Nephron (organoid): Measurements from ENCODE around the gene PLSCR3.

Experiments
- H3K27ac Mint-ChIP-seq, 3 experiments: 2 replicates each; pipeline ENCODE4 v1.8.0; 2020; ENCODE audit warnings: mixed read lengths in 3 of 3, mild to moderate bottlenecking in 2 of 3, moderate library complexity in 1 of 3
- H3K27me3 Mint-ChIP-seq: 2 replicates; pipeline ENCODE4 v1.8.0; 2021; ENCODE audit warnings: low read depth, mild to moderate bottlenecking, moderate library complexity, mixed read lengths
- H3K36me3 Mint-ChIP-seq: 2 replicates; pipeline ENCODE4 v1.8.0; 2020; ENCODE audit warnings: low read depth, mixed read lengths
- H3K4me1 Mint-ChIP-seq: 2 replicates; pipeline ENCODE4 v1.8.0; 2020; ENCODE audit warnings: mixed read lengths
- H3K4me3 Mint-ChIP-seq, 3 experiments: 2 replicates each; pipeline ENCODE4 v1.8.0; 2020; ENCODE audit warnings: mild to moderate bottlenecking in 3 of 3, mixed read lengths in 3 of 3, moderate library complexity in 2 of 3
- H3K9me3 Mint-ChIP-seq: 2 replicates; pipeline ENCODE4 v1.8.0; 2020; ENCODE audit warnings: mixed read lengths
- CTCF ChIP-seq, 3 experiments: fragments of 200-600 bp; sonication (generic); IDR thresholded peaks; one replicate each; pipeline ENCODE4 v1.5.0; 2021; ENCODE audit warnings: antibody characterized with exemption in 3 of 3; ENCODE audit not compliant: unreplicated experiment in 3 of 3

The PLSCR3 gene

GRCh38 chr17:7428557-7428956 is 34.2 kb upstream of the PLSCR3 start, which contains the start of gene SPEM3:
Gene SPEM3 (plus strand): TSS chr17:7428857. CDS start chr17:7428903, 46 bp downstream.
- Mint-ChIP-seq H3K4me1 (peaks cover 4% of the 10 kb centered on the region), H3K36me3 (no peaks in the 10 kb centered on the region), H3K9me3 (no peaks in the 10 kb centered on the region), H3K27ac (no peak within 1 kb of the TSS), H3K27me3 (peaks cover 9% of the 10 kb centered on the region), H3K4me3 (no peak within 1 kb of the TSS)
- TF ChIP-seq CTCF (IDR thresholded peaks at IDR 0.05; ENCODE audit: unreplicated experiment in 3 of 3) = no peak

- Mint-ChIP-seq H3K36me3 (no peaks in the 10 kb centered on the region), H3K9me3 (no peaks in the 10 kb centered on the region)
- no peak for TF ChIP-seq CTCF (IDR thresholded peaks at IDR 0.05; ENCODE audit: unreplicated experiment in 3 of 3)
These were observed 33.2 kb upstream of the PLSCR3 start for GRCh38 chr17:7427549-7427948.

GRCh38 chr17:7426896-7427489 is 32.7 kb upstream of the PLSCR3 start:
- Mint-ChIP-seq H3K4me3 (no peak overlapping the region), H3K4me1 (peaks cover 6% of the 10 kb centered on the region), H3K27ac (no peak overlapping the region), H3K9me3 (no peaks in the 10 kb centered on the region), H3K36me3 (no peaks in the 10 kb centered on the region), H3K27me3 (peaks cover 9% of the 10 kb centered on the region)
- TF ChIP-seq CTCF (IDR thresholded peaks at IDR 0.05; ENCODE audit: unreplicated experiment in 3 of 3) = no peak

More at GRCh38 chr17:7427549-7427948, 33.2 kb upstream of the PLSCR3 start:
- Mint-ChIP-seq H3K4me1 (peaks cover 6% of the 10 kb centered on the region), H3K4me3 (no peak overlapping the region), H3K27me3 (peaks cover 9% of the 10 kb centered on the region), H3K27ac (no peak overlapping the region)

- Mint-ChIP-seq H3K9me3 (no peaks in the 10 kb centered on the region), H3K27me3 (peaks cover 9% of the 10 kb centered on the region), H3K36me3 (no peaks in the 10 kb centered on the region), H3K4me1 (peaks cover 6% of the 10 kb centered on the region), H3K27ac (no peak overlapping the region), H3K4me3 (no peak overlapping the region)
- no peak for TF ChIP-seq CTCF (IDR thresholded peaks at IDR 0.05; ENCODE audit: unreplicated experiment in 3 of 3)
These were observed 32.0 kb upstream of the PLSCR3 start for GRCh38 chr17:7426203-7426863.

GRCh38 chr17:7425756-7426155 is 31.4 kb upstream of the PLSCR3 start:
- no peak overlapping the region for H3K4me3 Mint-ChIP-seq
- peaks cover 8% of the 10 kb centered on the region for H3K27me3 Mint-ChIP-seq
- H3K36me3 Mint-ChIP-seq = no peaks in the 10 kb centered on the region
- H3K9me3 Mint-ChIP-seq = no peaks in the 10 kb centered on the region
- H3K27ac Mint-ChIP-seq = no peak overlapping the region
- H3K4me1 Mint-ChIP-seq = peaks cover 6% of the 10 kb centered on the region
- TF ChIP-seq CTCF (IDR thresholded peaks at IDR 0.05; ENCODE audit: unreplicated experiment in 3 of 3) = no peak

- TF ChIP-seq CTCF (IDR thresholded peaks at IDR 0.05; ENCODE audit: unreplicated experiment in 3 of 3) = no peak
- no peaks in the 10 kb centered on the region for H3K36me3 Mint-ChIP-seq
- no peak within 1 kb of the TSS for H3K4me3 Mint-ChIP-seq
- peaks cover 4% of the 10 kb centered on the region for H3K27me3 Mint-ChIP-seq
- H3K9me3 Mint-ChIP-seq = no peaks in the 10 kb centered on the region
- H3K4me1 Mint-ChIP-seq = peaks cover 6% of the 10 kb centered on the region
- no peak within 1 kb of the TSS for H3K27ac Mint-ChIP-seq
These were observed 31.0 kb upstream of the PLSCR3 start, which contains the start of gene SPEM2 for GRCh38 chr17:7425316-7425715. Gene SPEM2 (plus strand): TSS chr17:7425616. CDS start chr17:7425689, 73 bp downstream.
